Neuron (in vitro differentiated cells): ENCODE measurements around the gene SV2C.

ENCODE experiments used
- H2AFZ ChIP-seq: one replicate; pipeline ENCODE4 v1.6.1; 2013; ENCODE audit warnings: low read depth, mild to moderate bottlenecking, inconsistent platforms, low read length, moderate library complexity
- H3K27me3 ChIP-seq: one replicate; pipeline ENCODE4 v1.6.1; 2013; ENCODE audit warnings: low read length; ENCODE audit not compliant: insufficient read depth
- H3K36me3 ChIP-seq: one replicate; pipeline ENCODE4 v1.6.1; 2013; ENCODE audit warnings: low read length; ENCODE audit not compliant: insufficient read depth
- H3K4me1 ChIP-seq: one replicate; pipeline ENCODE4 v1.6.1; 2013; ENCODE audit warnings: low read length; ENCODE audit not compliant: insufficient read depth
- H3K4me3 ChIP-seq: 2 replicates; pipeline ENCODE4 v1.5.1; 2013; ENCODE audit warnings: mild to moderate bottlenecking, low read length, moderate library complexity
- H3K9me3 ChIP-seq: one replicate; pipeline ENCODE4 v1.6.1; 2013; ENCODE audit warnings: low read length

SV2C gene

GRCh38 chr5:76153271-76153670 is 70.1 kb downstream of the SV2C start:
- no peaks in the 10 kb centered on the region for H3K36me3 ChIP-seq
- H3K27me3 ChIP-seq, result no peaks in the 10 kb centered on the region
- H2AFZ ChIP-seq, result no peak overlapping the region
- no peaks in the 10 kb centered on the region for H3K4me1 ChIP-seq
- H3K4me3 ChIP-seq, result no peak overlapping the region
- H3K9me3 ChIP-seq, result no peaks in the 10 kb centered on the region

GRCh38 chr5:76154009-76154690 is 71.0 kb downstream of the SV2C start:
- Histone ChIP-seq H3K4me1 (no peaks in the 10 kb centered on the region), H3K4me3 (no peak overlapping the region), H3K36me3 (no peaks in the 10 kb centered on the region), H2AFZ (no peak overlapping the region), H3K27me3 (no peaks in the 10 kb centered on the region), H3K9me3 (no peaks in the 10 kb centered on the region)

GRCh38 chr5:76155536-76155935 is 72.4 kb downstream of the SV2C start:
- no peaks in the 10 kb centered on the region for H3K36me3 ChIP-seq
- no peaks in the 10 kb centered on the region for H3K27me3 ChIP-seq
- H2AFZ ChIP-seq, result no peak overlapping the region
- H3K9me3 ChIP-seq, result no peaks in the 10 kb centered on the region
- no peak overlapping the region for H3K4me3 ChIP-seq
- H3K4me1 ChIP-seq, result no peaks in the 10 kb centered on the region

GRCh38 chr5:76162335-76162734 is 79.2 kb downstream of the SV2C start:
- H2AFZ ChIP-seq, result no peak overlapping the region
- no peaks in the 10 kb centered on the region for H3K27me3 ChIP-seq
- H3K4me1 ChIP-seq, result no peaks in the 10 kb centered on the region
- no peak overlapping the region for H3K4me3 ChIP-seq
- H3K36me3 ChIP-seq, result no peaks in the 10 kb centered on the region
- no peaks in the 10 kb centered on the region for H3K9me3 ChIP-seq

DNA sequence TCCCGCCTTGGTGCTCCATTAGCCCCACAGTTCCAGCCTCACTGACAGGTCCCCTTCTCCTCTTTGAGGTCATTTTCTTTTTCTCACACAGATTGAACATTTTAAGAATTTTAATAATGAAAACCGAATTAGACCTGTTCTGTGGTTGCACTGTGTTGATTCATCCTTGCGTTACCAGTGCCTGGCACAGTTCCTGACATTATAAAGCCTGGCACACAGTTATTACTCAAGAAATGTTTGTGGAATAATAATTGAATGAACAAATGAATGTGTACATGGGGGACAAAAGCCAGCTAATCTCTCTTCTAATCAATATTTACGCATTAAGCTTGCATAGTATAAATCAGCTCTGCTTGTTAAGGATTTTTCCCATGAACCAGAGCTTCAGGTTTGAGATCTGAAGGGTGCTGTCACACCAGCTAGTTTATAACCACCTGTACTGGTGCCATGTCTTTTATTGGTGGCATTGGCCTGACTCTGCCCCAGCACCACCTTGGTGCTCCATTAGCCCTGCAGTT is 80.0 kb downstream of the SV2C start:
- no peaks in the 10 kb centered on the region for H3K36me3 ChIP-seq
- no peaks in the 10 kb centered on the region for H3K4me1 ChIP-seq
- no peak overlapping the region for H2AFZ ChIP-seq
- no peaks in the 10 kb centered on the region for H3K27me3 ChIP-seq
- H3K4me3 ChIP-seq, result no peak overlapping the region
- no peaks in the 10 kb centered on the region for H3K9me3 ChIP-seq

GRCh38 chr5:76165029-76165428 is 81.8 kb downstream of the SV2C start:
- Histone ChIP-seq H3K4me3 (no peak overlapping the region), H3K36me3 (no peaks in the 10 kb centered on the region), H3K4me1 (no peaks in the 10 kb centered on the region), H3K27me3 (no peaks in the 10 kb centered on the region), H2AFZ (no peak overlapping the region), H3K9me3 (no peaks in the 10 kb centered on the region)

- Histone ChIP-seq H3K36me3 (no peaks in the 10 kb centered on the region), H3K27me3 (no peaks in the 10 kb centered on the region), H3K4me3 (no peak overlapping the region), H2AFZ (no peak overlapping the region), H3K9me3 (no peaks in the 10 kb centered on the region), H3K4me1 (no peaks in the 10 kb centered on the region)
These were observed 82.7 kb downstream of the SV2C start for GRCh38 chr5:76165711-76166374.

DNA sequence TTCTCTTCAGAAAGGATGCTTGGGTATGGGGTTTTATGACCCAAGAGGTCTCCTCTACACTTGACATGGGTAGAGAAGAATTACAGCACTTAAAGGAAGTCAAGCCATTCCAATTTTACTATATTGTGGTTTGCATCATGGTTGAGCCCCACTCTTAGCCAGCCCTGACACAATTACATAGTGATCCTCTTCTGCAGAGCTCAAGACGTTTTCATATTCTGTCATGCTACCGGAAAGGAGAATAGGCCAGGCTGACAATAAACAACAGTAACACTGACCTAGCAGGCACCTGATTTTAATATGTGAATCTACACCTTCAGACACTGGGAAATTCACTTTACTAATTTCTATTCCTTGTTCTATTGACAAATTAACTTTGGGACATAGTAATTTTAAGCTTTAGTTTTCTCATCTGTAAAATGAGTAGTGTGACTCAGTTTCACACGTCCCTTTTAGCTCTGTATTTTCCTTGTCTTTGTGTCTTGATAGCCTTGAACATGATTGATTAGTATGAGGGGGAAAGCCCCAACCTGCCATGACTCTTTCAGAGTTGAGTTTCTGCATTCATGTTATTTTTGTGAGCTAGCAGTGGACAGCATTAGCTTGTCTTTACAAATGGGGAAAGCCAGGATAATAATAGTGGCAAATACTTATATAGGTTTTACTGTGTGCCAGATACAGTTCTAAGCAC is 83.8 kb downstream of the SV2C start:
- no peaks in the 10 kb centered on the region for H3K36me3 ChIP-seq
- H3K4me3 ChIP-seq, result no peak overlapping the region
- no peaks in the 10 kb centered on the region for H3K9me3 ChIP-seq
- H3K4me1 ChIP-seq, result no peaks in the 10 kb centered on the region
- H2AFZ ChIP-seq, result no peak overlapping the region
- no peaks in the 10 kb centered on the region for H3K27me3 ChIP-seq

GRCh38 chr5:76169146-76169905 is 86.1 kb downstream of the SV2C start:
- H3K9me3 ChIP-seq, result no peaks in the 10 kb centered on the region
- no peaks in the 10 kb centered on the region for H3K36me3 ChIP-seq
- no peak overlapping the region for H3K4me3 ChIP-seq
- no peak overlapping the region for H2AFZ ChIP-seq
- no peaks in the 10 kb centered on the region for H3K27me3 ChIP-seq
- no peaks in the 10 kb centered on the region for H3K4me1 ChIP-seq

DNA sequence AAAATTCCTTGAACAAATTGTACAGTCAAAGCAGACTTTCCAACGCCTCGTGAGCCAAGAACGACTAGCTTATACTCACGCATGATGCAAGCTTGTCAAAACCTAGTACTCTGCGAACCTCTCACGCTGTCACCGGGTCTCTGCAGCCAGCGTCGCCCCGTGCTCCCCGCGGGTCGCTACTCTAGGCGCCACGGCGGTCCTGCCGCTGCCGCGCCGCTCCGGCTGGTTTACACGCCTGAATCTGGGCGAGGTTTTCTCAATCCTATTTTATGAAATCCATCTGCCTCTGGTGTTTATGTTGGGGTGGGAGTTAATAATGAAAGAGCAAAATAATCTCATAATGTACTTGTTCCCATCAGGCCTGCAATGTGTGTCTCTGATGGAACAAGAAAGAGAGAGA is 90.9 kb downstream of the SV2C start:
- Histone ChIP-seq H3K9me3 (no peaks in the 10 kb centered on the region), H3K4me1 (no peaks in the 10 kb centered on the region), H2AFZ (no peak overlapping the region), H3K27me3 (no peaks in the 10 kb centered on the region), H3K36me3 (no peaks in the 10 kb centered on the region), H3K4me3 (no peak overlapping the region)

GRCh38 chr5:76175051-76175666 is 92.0 kb downstream of the SV2C start:
- Histone ChIP-seq H3K36me3 (no peaks in the 10 kb centered on the region), H3K4me1 (no peaks in the 10 kb centered on the region), H3K9me3 (no peaks in the 10 kb centered on the region), H3K4me3 (no peak overlapping the region), H3K27me3 (no peaks in the 10 kb centered on the region), H2AFZ (no peak overlapping the region)

DNA sequence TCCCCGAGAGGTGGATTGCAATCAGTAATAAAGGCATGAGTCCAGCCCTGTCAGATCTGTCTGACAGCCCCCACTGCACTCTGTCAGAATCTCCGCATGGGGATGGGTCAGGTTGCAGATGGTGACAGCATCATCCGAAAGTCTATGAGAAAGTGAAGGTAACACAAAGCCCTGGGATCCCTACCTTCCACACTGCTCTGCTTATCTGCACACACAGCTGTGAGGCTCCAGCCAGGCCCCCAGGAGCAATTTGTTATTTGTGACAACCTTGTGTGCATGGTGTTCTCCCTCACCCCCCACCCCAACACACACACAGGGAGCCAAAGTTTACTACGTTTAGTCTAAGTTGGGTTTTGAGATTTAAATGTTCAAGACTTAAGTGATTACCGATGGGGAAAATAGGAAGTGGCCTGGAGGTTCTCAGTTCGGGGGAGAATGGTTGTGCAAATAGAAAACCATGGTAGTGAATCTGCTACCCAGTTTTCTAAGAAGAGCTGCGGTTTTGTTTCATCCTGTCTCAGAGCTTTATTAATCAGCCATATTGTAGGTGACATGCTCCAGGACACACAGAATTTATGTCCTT is 92.7 kb downstream of the SV2C start:
- Histone ChIP-seq H3K36me3 (no peaks in the 10 kb centered on the region), H2AFZ (no peak overlapping the region), H3K27me3 (no peaks in the 10 kb centered on the region), H3K4me1 (no peaks in the 10 kb centered on the region), H3K4me3 (no peak overlapping the region), H3K9me3 (no peaks in the 10 kb centered on the region)
